NCI-H82 treated with DMSO at 0.1 percent for 48 hours (cell line): ENCODE results near the gene LIMCH1.
"Not testable (repeated sequence)": the region's sequence is repeated elsewhere in the genome, so short reads cannot be mapped to it uniquely, and the experiment has no call there.

Experiments used
- DNase-seq: peaks from one replicate; lab custom pipeline; 2025; ENCODE audit not compliant: unreplicated experiment; lab: John Stamatoyannopoulos, UW

Gene LIMCH1

GRCh38 chr4:41638866-41639265 lies 100.9 kb downstream of the LIMCH1 start:
- no peak for DNase-seq

- DNase-seq = no peak
These were observed 101.3 kb downstream of the LIMCH1 start for GRCh38 chr4:41639291-41639690.

- DNase-seq = no peak
These were observed 102.9 kb downstream of the LIMCH1 start for GRCh38 chr4:41640906-41641305.

- DNase-seq = not testable (repeated sequence)
These were observed 104.8 kb downstream of the LIMCH1 start for GRCh38 chr4:41642746-41643145.

- no peak for DNase-seq
These were observed 105.4 kb downstream of the LIMCH1 start for GRCh38 chr4:41643331-41643730.

- no peak for DNase-seq
These were observed 106.4 kb downstream of the LIMCH1 start for GRCh38 chr4:41644288-41644914.

GRCh38 chr4:41644915-41645295 lies 106.9 kb downstream of the LIMCH1 start:
- peak; percentile 86 for DNase-seq

GRCh38 chr4:41645728-41646390 lies 107.9 kb downstream of the LIMCH1 start:
- DNase-seq = no peak

GRCh38 chr4:41646862-41647261 lies 108.9 kb downstream of the LIMCH1 start:
- no peak for DNase-seq

- DNase-seq = no peak
These were observed 109.4 kb downstream of the LIMCH1 start for GRCh38 chr4:41647383-41647782.

GRCh38 chr4:41651150-41651549 lies 113.2 kb downstream of the LIMCH1 start:
- DNase-seq = not testable (repeated sequence)

- no peak for DNase-seq
These were observed 115.0 kb downstream of the LIMCH1 start for GRCh38 chr4:41652971-41653370.

GRCh38 chr4:41653523-41653922 lies 115.6 kb downstream of the LIMCH1 start:
- no peak for DNase-seq

- no peak for DNase-seq
These were observed 117.2 kb downstream of the LIMCH1 start for GRCh38 chr4:41655177-41655576.

- DNase-seq = no peak
These were observed 118.1 kb downstream of the LIMCH1 start for GRCh38 chr4:41656106-41656505.

- DNase-seq = peak; percentile 11
These were observed 118.9 kb downstream of the LIMCH1 start for GRCh38 chr4:41656572-41657520.

- no peak for DNase-seq
These were observed 119.6 kb downstream of the LIMCH1 start for GRCh38 chr4:41657561-41657960.

- DNase-seq = no peak
These were observed 120.2 kb downstream of the LIMCH1 start for GRCh38 chr4:41658163-41658562.

GRCh38 chr4:41660352-41660751 lies 122.4 kb downstream of the LIMCH1 start:
- DNase-seq = no peak

GRCh38 chr4:41661442-41662076 lies 123.6 kb downstream of the LIMCH1 start:
- DNase-seq = peak; percentile 41

- DNase-seq = no peak
These were observed 127.8 kb downstream of the LIMCH1 start for GRCh38 chr4:41665636-41666207.
